ENCODE measurements around the gene RAPGEF5.

RAPGEF5 gene

GRCh38 chr7:22074897-22075296 lies 282.1 kb downstream of the RAPGEF5 start:
- FAIRE-seq = no peak
- DNase-seq (ENCODE audit: extremely low spot score, insufficient read length, low read depth) = no peak

Data from GM18507 (cell line).